OCI-LY3 (cell line): ENCODE results near the gene MYO1G.

ENCODE experiments used
- EZH2phosphoT487 ChIP-seq: fragments of 200-600 bp; shearing (Covaris generic); IDR thresholded peaks from 2 replicates; pipeline ENCODE4 v1.6.1; 2018; ENCODE audit warnings: antibody characterized with exemption, mixed run types, low read depth
- TF ChIP-seq, protein P1 (sequence below): fragments of 200-600, 300-600 bp; sonication (generic); IDR thresholded peaks from 2 replicates; pipeline ENCODE4 v1.5.1; 2014; ENCODE audit warnings: antibody characterized with exemption, low read length, low read depth

- TF ChIP-seq, protein P1, sequence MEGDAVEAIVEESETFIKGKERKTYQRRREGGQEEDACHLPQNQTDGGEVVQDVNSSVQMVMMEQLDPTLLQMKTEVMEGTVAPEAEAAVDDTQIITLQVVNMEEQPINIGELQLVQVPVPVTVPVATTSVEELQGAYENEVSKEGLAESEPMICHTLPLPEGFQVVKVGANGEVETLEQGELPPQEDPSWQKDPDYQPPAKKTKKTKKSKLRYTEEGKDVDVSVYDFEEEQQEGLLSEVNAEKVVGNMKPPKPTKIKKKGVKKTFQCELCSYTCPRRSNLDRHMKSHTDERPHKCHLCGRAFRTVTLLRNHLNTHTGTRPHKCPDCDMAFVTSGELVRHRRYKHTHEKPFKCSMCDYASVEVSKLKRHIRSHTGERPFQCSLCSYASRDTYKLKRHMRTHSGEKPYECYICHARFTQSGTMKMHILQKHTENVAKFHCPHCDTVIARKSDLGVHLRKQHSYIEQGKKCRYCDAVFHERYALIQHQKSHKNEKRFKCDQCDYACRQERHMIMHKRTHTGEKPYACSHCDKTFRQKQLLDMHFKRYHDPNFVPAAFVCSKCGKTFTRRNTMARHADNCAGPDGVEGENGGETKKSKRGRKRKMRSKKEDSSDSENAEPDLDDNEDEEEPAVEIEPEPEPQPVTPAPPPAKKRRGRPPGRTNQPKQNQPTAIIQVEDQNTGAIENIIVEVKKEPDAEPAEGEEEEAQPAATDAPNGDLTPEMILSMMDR: no peak
- no peak for TF ChIP-seq EZH2phosphoT487
Observed at GRCh38 chr7:45021604-45022296, 42.9 kb upstream of the MYO1G start.
